ENCODE results near the gene RAB3IL1. TPM values are rescaled to one million over a fixed set of nuclear protein-coding genes. Genes with fewer than 3 reads are reported as not detected.
A peak's percentile ranks its signal among the peaks of the same experiment; 100 is the strongest.

Gene RAB3IL1
- total and polyA plus RNA-seq, 9 of the 15 experiments (the other 6 are each of a cell fraction or from before 2014, with no cell fraction given) = 0.15 to 42.6 (median 15.5) TPM

DNA sequence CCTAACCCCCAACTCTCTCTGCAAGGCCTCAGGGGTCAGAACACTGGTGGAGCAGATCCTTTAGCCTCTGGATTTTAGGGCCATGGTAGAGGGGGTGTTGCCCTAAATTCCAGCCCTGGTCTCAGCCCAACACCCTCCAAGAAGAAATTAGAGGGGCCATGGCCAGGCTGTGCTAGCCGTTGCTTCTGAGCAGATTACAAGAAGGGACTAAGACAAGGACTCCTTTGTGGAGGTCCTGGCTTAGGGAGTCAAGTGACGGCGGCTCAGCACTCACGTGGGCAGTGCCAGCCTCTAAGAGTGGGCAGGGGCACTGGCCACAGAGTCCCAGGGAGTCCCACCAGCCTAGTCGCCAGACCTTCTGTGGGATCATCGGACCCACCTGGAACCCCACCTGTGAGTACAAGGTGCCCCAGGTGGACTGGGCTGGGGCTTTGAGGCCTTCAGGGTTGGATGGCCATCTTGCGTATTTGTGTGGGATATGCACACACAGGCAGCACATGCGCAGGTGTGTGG lies 32.7 kb upstream of the RAB3IL1 start, which contains the start of gene BEST1 (continued):
- TF ChIP-seq MXI1 (IDR thresholded peaks at IDR 0.05; ENCODE audit: low read depth, low read length) = no peak
- no peak for TF ChIP-seq HNRNPL (IDR thresholded peaks at IDR 0.05; ENCODE audit: low read depth, low read length)
- TF ChIP-seq, protein P1, sequence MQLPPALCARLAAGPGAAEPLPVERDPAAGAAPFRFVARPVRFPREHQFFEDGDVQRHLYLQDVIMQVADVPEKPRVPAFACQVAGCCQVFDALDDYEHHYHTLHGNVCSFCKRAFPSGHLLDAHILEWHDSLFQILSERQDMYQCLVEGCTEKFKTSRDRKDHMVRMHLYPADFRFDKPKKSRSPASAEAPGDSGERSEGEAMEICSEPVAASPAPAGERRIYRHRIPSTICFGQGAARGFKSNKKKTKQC (CRISPR knock-in tag; IDR thresholded peaks at IDR 0.05) = no peak
- TF ChIP-seq FOXA1 (IDR thresholded peaks at IDR 0.05; ENCODE audit: borderline replicate concordance) = no peak
- 0 out of 2 replicates have a peak, but pooled peaks have one; percentile 40 for TF ChIP-seq ZNF668 (CRISPR knock-in tag; IDR thresholded peaks at IDR 0.05)
- no peak for TF ChIP-seq RBBP5 (IDR thresholded peaks at IDR 0.05; ENCODE audit: borderline replicate concordance, insufficient read depth, low read length, poor library complexity, severe bottlenecking)
- no peak for TF ChIP-seq HIVEP1 (CRISPR knock-in tag; IDR thresholded peaks at IDR 0.05)
- 0 out of 2 replicates have a peak, but pooled peaks have one; percentile 8 for TF ChIP-seq PTTG1 (tag; IDR thresholded peaks at IDR 0.05; ENCODE audit: low read depth)
- TF ChIP-seq ZNF212 (CRISPR knock-in tag; IDR thresholded peaks at IDR 0.05) = no peak
- no peak; the same call in 1 of the 2 replicates for TF ChIP-seq SUPT5H (IDR thresholded peaks at IDR 0.05)
- TF ChIP-seq FOXJ2 (tag; IDR thresholded peaks at IDR 0.05) = 0 out of 2 replicates have a peak, but pooled peaks have one; percentile 1
- TF ChIP-seq THRAP3 (IDR thresholded peaks at IDR 0.05; ENCODE audit: borderline replicate concordance) = no peak
- TF ChIP-seq ZNF707 (CRISPR knock-in tag; conservative IDR thresholded peaks at IDR 0.05) = no peak
- no peak for TF ChIP-seq TAF7 (tag; IDR thresholded peaks at IDR 0.05)
- TF ChIP-seq DIDO1 (tag; IDR thresholded peaks at IDR 0.05; ENCODE audit: low read depth) = no peak
- TF ChIP-seq CREB1 (IDR thresholded peaks at IDR 0.05) = no peak
- TF ChIP-seq CREB1 (CRISPR knock-in tag; IDR thresholded peaks at IDR 0.05) = no peak
- no peak for TF ChIP-seq NBN (IDR thresholded peaks at IDR 0.05; ENCODE audit: low read depth)
- TF ChIP-seq ZNF699 (CRISPR knock-in tag; IDR thresholded peaks at IDR 0.05; ENCODE audit: insufficient replicate concordance) = peak; percentile 30
- TF ChIP-seq HMGN3 (IDR thresholded peaks at IDR 0.05; ENCODE audit: borderline replicate concordance, extremely low read depth, insufficient read length, low read depth, low read length) = no peak
- no peak for TF ChIP-seq NR3C1 (CRISPR knock-in tag; IDR thresholded peaks at IDR 0.05)
- TF ChIP-seq MBD2 (IDR thresholded peaks at IDR 0.05; ENCODE audit: borderline replicate concordance, low read depth) = no peak
- TF ChIP-seq HNRNPLL (IDR thresholded peaks at IDR 0.05; ENCODE audit: low read depth, low read length, poor library complexity, severe bottlenecking) = no peak
- 0 out of 2 replicates have a peak, but pooled peaks have one; percentile 59 for TF ChIP-seq MECOM (CRISPR knock-in tag; IDR thresholded peaks at IDR 0.05)
- TF ChIP-seq CBX2 (IDR thresholded peaks at IDR 0.05; ENCODE audit: insufficient read depth, low read length, poor library complexity, severe bottlenecking) = no peak
- no peak for TF ChIP-seq NUFIP1 (IDR thresholded peaks at IDR 0.05; ENCODE audit: partially characterized antibody)
- TF ChIP-seq POLR2AphosphoS5 (IDR thresholded peaks at IDR 0.05; ENCODE audit: control insufficient read depth, insufficient read depth, low read depth, low read length) = no peak
- no peak for TF ChIP-seq BRD9 (IDR thresholded peaks at IDR 0.05; ENCODE audit: low read depth, partially characterized antibody)
- peak; percentile 42 for TF ChIP-seq GABPA (tag; conservative IDR thresholded peaks at IDR 0.05; ENCODE audit: low read depth)
- TF ChIP-seq, protein P2, sequence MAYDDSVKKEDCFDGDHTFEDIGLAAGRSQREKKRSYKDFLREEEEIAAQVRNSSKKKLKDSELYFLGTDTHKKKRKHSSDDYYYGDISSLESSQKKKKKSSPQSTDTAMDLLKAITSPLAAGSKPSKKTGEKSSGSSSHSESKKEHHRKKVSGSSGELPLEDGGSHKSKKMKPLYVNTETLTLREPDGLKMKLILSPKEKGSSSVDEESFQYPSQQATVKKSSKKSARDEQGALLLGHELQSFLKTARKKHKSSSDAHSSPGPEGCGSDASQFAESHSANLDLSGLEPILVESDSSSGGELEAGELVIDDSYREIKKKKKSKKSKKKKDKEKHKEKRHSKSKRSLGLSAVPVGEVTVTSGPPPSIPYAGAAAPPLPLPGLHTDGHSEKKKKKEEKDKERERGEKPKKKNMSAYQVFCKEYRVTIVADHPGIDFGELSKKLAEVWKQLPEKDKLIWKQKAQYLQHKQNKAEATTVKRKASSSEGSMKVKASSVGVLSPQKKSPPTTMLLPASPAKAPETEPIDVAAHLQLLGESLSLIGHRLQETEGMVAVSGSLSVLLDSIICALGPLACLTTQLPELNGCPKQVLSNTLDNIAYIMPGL (CRISPR knock-in tag; IDR thresholded peaks at IDR 0.05) = no peak

Data from K562 (cell line).